Transverse colon (tissue), 4 donors: ENCODE data around the gene PTGES2.

Experiments used
- CTCF ChIP-seq, 5 experiments: fragments of 200-600 bp in 3 of 5; fragments of 450-650 bp in 2 of 5; sonication (generic) in 3 of 5; IDR thresholded peaks; 1 replicate in 2 of 5; 2 replicates in 3 of 5; pipeline ENCODE4 v1.5.1; 2016 to 2017; ENCODE audit warnings: antibody characterized with exemption in 5 of 5, inconsistent platforms in 3 of 5, mild to moderate bottlenecking in 2 of 5, moderate library complexity in 1 of 5
- POLR2AphosphoS5 ChIP-seq, 3 donors: sonication (generic); formaldehyde crosslinking; IDR thresholded peaks; one replicate each; pipeline ENCODE4 v1.6.1; 2016; ENCODE audit warnings: antibody characterized with exemption in 3 of 3

- no peak for TF ChIP-seq CTCF (IDR thresholded peaks at IDR 0.05)
- TF ChIP-seq POLR2AphosphoS5 (IDR thresholded peaks at IDR 0.05), result no peak
These were observed 14.1 kb upstream of the PTGES2 start for GRCh38 chr9:128141604-128142003.
